GM21526 (cell line): ENCODE data around the gene RHEBL1.

Source experiments
- ATAC-seq: cut with Tn5 transposase; IDR thresholded peaks from one replicate; pipeline ENCODE4 v1.9.1; 2021; ENCODE audit warnings: moderate library complexity; ENCODE audit not compliant: unreplicated experiment, low FRiP score

Gene RHEBL1

DNA sequence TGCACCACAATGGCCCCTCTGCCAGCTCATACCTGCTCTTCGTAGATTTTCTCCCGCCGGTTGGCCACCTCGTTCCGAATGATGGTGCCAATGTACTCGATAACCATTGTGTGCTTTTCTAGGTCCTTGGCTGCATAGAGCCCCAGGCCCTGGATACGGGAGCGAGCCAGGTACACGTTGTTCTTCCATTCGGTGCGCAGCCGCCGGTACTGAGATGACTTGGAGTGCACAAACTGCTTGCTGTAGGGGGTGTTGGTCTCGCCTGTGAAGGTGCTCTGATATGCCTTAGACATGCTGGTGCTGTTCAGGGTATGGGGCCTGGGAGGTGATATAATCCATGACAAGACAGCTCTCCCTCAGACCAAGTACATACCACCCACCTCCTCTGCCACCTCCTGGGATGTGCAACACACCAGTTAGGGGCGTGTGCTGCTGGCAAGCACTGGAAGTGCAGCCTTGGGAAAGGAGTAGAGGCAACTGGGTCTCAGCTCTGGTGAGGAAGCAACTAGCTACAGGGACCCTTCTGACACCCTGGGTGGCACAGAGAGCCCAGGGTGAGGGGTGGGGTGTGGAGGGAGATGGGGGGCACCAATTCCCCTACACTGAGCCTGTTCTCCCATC lies 47.1 kb downstream of the RHEBL1 start:
- ATAC-seq = no peak

DNA sequence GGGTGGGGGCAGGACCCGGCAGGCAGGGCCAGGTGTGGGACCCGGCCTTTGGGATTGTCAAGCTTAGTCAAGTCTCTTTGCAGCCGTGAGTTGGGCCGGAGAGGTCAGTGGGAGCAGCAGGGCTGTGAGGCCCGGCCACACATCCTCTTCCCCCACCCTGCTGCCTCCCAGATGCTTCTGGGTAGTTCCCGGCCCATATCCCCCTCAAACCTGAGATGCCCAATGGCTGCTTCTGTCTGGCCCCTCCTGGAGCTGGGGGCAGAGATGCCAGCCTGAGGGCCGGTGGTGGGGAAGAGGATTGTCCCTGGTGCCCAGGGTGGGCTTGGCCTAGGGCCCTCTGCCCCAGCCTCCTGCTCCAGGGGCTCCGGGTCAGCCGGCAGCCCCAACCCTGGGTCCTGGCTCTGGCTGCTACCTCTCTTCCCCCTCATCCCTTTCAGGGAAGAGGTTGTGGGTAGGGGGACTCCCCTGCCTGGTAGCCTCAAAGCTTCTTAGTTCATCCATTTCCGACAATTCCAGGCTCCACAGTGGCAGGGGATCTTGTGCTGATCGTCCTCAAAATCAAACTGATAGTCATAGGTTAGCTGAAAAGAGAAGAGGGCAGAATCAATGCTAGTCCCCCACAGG lies 48.4 kb downstream of the RHEBL1 start:
- ATAC-seq = no peak

DNA sequence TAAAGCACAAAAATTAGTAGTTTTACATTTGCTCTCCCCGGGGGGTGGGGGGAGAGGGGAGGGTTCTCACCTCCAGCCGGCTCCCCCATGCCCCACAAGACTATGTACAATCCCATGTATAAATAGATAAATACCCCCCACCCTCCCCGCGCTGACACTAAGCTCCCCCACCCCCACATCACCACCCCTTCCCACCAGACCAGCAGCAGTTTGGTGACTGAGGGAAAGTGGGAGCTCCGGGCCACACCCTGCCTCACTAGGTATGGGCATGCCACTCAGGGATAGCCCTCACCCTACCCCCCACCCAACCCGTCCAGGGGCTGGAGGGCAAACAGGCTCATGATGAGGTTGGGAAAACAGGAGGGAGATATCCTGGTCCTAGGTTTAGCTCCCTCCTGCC lies 49.3 kb downstream of the RHEBL1 start:
- ATAC-seq = no peak

DNA sequence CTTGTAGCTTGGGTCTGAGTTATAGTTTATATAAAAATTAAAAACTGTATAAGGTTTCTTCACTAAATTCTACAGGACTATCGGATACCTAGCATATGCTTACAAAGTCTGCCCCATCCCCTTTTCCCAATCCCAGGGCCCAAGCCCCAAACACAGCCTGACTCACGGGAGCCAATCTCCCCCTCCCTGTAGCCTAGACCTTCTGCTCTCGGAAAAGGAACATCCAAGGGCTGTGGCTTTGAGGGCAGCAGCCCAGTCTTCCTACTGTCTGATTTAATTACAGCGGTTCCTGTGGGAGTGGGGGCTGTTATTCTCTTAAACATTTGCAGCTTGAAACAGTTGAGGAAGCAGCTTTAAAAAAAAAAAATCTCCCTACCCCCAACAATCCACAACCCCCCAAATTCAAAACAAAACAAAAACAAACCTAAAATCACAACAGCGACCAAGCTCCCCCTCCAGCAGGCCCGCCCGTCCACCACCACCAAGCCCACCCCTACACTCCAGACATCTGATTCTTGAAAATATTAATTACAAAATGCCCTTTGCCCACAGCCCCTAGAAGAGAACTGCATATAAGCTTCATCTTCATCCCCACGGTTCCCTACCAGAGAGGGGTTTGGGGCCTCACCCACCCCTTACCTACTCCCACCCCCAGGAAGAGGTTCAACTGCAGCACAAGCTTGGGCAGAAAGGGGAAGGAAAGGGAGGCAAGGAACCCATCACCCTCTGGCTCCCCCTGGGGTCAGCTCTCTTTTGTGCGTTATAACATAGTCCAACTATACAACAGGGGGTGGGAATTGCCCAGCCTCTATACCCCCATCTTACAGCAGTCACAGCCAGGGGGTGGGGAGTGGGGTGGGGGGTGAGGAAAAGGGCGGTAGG lies 50.1 kb downstream of the RHEBL1 start:
- no peak for ATAC-seq

DNA sequence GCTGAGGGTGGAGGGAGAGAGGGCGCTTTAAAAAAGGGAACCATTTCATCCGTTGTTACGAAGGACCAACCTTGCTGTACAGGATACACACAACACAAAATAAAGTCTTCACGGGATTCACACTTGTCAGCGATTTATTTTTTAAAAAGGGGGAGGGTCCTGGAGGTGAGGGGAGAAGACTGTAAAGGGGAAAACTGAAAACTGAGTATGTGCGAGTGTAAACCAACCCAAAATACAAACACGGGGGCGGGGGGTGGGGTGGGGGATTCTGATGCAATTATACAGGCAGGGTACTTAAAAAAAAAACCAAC lies 50.7 kb downstream of the RHEBL1 start:
- peak; percentile 12 for ATAC-seq

DNA sequence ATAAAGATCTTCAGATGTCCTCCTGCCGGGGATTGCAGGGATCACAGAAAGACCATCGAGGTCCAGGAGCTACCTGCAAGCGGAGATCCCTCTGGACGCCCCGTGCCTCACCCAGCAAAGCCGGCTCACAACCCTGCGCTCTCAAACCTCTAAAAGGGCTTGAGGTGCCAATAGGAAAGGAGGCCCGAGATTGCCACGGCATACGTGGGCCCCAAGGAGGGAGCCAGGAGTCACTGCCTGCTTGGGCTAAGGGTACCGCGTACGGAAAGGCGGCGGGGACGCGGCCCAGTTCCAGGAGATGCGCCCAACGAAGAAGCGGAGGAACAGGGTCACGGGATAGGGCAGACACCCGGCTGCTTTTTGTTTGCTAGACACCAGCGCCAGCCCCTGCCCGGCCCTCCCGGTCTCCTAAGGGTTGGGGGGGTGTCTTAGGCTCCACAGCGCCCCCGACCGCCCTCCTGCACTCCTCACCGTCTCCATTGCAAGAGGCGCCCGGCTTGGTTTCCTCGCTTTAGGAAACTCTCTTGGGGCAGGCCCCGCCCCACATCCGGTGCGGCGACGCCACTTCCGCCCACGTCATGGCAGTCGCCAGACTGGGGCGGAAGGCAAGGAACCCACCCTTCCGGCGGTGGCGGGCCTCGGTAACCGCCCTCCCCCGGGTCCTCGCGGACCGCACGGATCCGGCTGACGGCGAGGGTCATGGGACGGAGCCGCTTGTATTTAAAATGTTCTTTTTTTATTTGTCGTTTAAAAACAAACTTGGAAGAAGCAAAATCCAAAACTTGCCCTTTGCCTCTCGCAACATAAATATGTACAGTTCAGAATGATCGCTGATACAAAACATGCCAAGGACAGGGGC lies 51.3 kb downstream of the RHEBL1 start, which contains the start of gene PRKAG1:
Gene PRKAG1 (minus strand): TSS at position 516 of the 859 bp plus-strand sequence. CDS start 36 bp downstream, at position 480.
- peak; percentile 90 for ATAC-seq

DNA sequence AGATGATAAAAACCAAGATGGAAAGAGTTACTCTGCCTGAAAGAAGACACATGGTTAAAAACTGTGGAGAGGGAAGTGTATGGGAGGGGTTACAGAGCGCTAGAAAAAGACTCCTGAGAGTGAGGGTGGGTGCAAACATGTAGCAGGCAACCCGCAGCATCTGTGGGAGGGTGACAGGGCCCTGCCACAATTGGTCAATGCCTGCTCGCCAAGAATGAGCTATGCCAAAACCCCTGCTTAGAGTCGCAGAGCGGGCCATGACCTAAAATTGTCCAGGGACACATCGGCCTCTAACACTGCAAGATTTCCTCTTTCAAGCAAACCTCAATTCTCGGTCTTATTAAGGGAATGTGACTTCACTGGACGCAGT lies 51.9 kb downstream of the RHEBL1 start:
- ATAC-seq = no peak

DNA sequence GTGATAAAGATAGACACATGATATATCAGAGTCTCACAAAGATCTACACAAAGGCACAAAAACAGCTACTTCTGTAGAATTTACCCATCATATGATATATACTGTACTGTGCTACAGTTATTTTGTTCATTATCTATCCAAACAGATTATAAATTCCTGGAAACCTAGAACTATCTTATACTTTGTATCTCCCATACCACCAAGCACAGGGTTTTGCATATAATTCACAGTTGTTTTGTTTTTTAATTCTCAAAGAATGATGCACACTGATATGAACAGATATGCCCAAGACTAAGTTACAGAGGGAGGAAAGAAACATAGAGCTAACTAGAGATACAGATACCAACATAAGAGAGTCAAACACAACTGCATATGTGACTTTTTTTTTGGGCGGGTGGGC lies 54.6 kb downstream of the RHEBL1 start:
- ATAC-seq = no peak
